Activated B cell treated with CpG ODN at 0.5 μM for 24 hours (primary cell): ENCODE results near the gene LGALS8. TPM values are rescaled to one million over a fixed set of nuclear protein-coding genes. Genes with fewer than 3 reads are reported as not detected.

Experiments
- ATAC-seq: fragments of 200-7000 bp; cut with Tn5 transposase; one replicate; pipeline ENCODE4 v1.10.0; 2021; ENCODE audit warnings: low read depth, mild to moderate bottlenecking, moderate library complexity
- CTCF ChIA-PET: fragments of 350-600 bp; sonication (Branson Sonifier 250); formaldehyde crosslinking; loops from one replicate; lab custom pipeline; 2021; ENCODE audit warnings: antibody characterized with exemption; lab: Charles Lee
- POLR2A ChIA-PET: fragments of 350-600 bp; sonication (Branson Sonifier 250); formaldehyde crosslinking; loops from one replicate; lab custom pipeline; 2021; ENCODE audit warnings: antibody characterized with exemption; lab: Charles Lee
- DNase-seq: peaks from one replicate; pipeline ENCODE4 v3.0.0; 2022
- H3K27ac Mint-ChIP-seq: one replicate; pipeline ENCODE4 v1.8.0; 2020; ENCODE audit warnings: mixed read lengths
- H3K27me3 Mint-ChIP-seq: one replicate; pipeline ENCODE4 v1.8.0; 2021; ENCODE audit warnings: mixed read lengths
- H3K36me3 Mint-ChIP-seq: one replicate; pipeline ENCODE4 v1.8.0; 2021; ENCODE audit warnings: low read depth, mixed read lengths
- H3K4me1 Mint-ChIP-seq: one replicate; pipeline ENCODE4 v1.8.0; 2021; ENCODE audit warnings: mixed read lengths
- H3K4me3 Mint-ChIP-seq: one replicate; pipeline ENCODE4 v1.8.0; 2020; ENCODE audit warnings: mild to moderate bottlenecking, mixed read lengths
- H3K9me3 Mint-ChIP-seq: one replicate; pipeline ENCODE4 v1.8.0; 2020; ENCODE audit warnings: mixed read lengths
- CTCF ChIP-seq: fragments of 200-600 bp; IDR thresholded peaks from one replicate; pipeline ENCODE4 v1.8.0; 2022; ENCODE audit warnings: antibody characterized with exemption, mild to moderate bottlenecking
- intact Hi-C: fragments of 100-400 bp; cut with micrococcal nuclease; formaldehyde crosslinking; loops from one replicate; pipeline ENCODE4 v1.15.1; 2024
- total RNA-seq: library from RNA; stranded (reverse); gene quantifications from 2 replicates; pipeline ENCODE4 v1.2.3, GENCODE V29; 2022

LGALS8 gene
- total RNA-seq, 1 donor from 2014 or later: 37.4 TPM

DNA sequence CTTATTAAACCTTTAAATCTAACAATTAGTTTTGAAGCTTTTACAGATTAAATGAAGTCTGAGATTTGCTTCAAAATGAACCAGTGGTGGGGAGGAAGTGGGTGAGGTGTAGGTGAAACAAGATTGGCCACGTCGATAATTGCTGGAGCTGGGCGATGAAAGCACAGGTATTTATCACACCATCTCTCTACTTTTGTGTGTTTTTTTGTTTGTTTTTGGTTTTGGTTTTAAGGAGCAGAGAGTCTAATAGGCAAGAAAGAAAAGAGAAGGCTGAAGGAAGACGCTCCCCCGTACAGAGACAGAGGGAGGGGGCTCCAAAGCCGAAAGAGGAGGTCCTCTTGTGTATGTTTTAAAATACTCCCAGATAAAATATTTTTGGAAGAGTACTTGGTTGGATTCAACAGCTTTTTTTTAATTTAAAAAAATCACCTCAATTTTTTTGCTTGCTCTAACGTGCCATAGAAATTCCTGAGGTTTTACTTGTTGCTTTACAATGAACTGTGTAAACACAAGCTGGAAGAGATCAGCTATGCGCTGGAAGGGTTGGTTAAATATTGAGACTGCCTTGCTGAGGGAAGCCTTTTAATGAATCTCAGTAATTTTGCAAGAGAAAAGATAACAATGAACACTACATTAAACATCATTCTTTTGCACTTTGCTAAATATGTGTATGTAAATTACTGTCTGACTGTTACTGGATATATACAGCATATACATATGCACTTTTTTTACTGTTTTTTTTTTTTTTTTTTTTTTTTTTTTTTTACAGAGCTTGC is 6.7 kb upstream of the LGALS8 start:
- CTCF ChIA-PET: no interaction called here
- H3K9me3 Mint-ChIP-seq: no peaks in the 10 kb centered on the region
- H3K4me3 Mint-ChIP-seq: no peak overlapping the region
- no peak for ATAC-seq
- POLR2A ChIA-PET: no interaction called here
- intact Hi-C loops: no loop called here
- no peaks in the 10 kb centered on the region for H3K27me3 Mint-ChIP-seq
- H3K4me1 Mint-ChIP-seq: no peaks in the 10 kb centered on the region
- no peak for TF ChIP-seq CTCF
- no peaks in the 10 kb centered on the region for H3K36me3 Mint-ChIP-seq
- no peak for DNase-seq
- H3K27ac Mint-ChIP-seq: no peak overlapping the region

DNA sequence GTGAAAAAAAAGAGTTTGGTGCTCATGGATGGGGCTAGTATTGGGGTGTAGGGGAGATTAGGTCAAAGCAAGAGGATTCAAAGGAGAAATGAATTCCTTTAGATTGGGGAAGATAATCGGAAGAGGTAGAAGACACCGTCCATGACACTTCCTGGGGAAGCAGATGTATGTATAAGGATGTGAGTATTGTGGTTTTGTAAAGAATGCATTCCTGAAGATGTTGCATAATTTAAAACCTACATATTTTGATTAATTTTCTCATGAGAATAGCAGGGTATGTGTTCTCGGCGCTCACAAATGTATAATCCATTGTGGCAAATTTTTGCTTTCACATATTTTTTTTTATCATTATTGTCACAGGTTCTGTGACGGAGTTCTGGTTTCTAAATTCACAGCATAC is 5.5 kb upstream of the LGALS8 start:
- POLR2A ChIA-PET: no interaction called here
- no peaks in the 10 kb centered on the region for H3K9me3 Mint-ChIP-seq
- DNase-seq (no peak), ATAC-seq (no peak)
- H3K4me3 Mint-ChIP-seq: no peak overlapping the region
- TF ChIP-seq CTCF: no peak
- CTCF ChIA-PET: no interaction called here
- H3K27me3 Mint-ChIP-seq: no peaks in the 10 kb centered on the region
- intact Hi-C loops: no loop called here
- no peaks in the 10 kb centered on the region for H3K36me3 Mint-ChIP-seq
- H3K4me1 Mint-ChIP-seq: no peaks in the 10 kb centered on the region
- no peak overlapping the region for H3K27ac Mint-ChIP-seq

DNA sequence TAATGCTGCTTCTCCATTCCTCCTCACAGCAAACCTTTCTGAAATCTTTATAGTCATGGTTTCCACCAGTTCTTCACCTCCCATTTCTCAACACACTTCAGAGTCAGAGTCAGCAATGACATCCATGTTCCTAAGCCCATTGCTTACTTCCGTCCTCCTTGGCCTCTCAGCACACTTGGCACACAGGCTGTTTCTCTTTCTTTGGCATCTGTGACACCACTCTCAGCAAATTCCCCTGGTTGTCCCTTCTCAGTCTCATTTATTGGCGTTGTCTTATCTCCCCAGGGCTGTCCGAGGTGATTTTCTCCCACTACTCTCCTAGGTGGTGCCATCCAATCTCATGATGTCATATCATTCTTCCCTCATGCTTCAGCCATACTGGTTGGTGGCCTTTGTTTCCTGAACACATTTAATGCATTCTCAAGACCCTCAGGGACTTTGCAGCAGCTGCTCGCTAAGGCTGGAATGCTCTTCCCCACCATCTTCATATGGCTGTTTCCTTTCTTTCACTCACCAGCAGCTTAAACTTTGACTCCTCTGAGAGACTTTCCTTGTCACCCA is 3.3 kb upstream of the LGALS8 start:
- no peak for ATAC-seq
- no peaks in the 10 kb centered on the region for H3K9me3 Mint-ChIP-seq
- intact Hi-C loops: loop anchor here (5.0 to 10.0 kb wide), 2 partner anchors 1016 to 1193 kb away; partner anchors contain the start of genes ARID4B, B3GALNT2 and GGPS1
- peaks cover 8% of the 10 kb centered on the region for H3K36me3 Mint-ChIP-seq
- no peak overlapping the region for H3K27ac Mint-ChIP-seq
- peaks cover 12% of the 10 kb centered on the region for H3K4me1 Mint-ChIP-seq
- H3K4me3 Mint-ChIP-seq: no peak overlapping the region
- ChIA-PET POLR2A (no interaction called here), CTCF (no interaction called here)
- TF ChIP-seq CTCF: no peak
- no peak for DNase-seq
- no peaks in the 10 kb centered on the region for H3K27me3 Mint-ChIP-seq

- no peaks in the 10 kb centered on the region for H3K27me3 Mint-ChIP-seq
- DNase-seq: no peak
- intact Hi-C loops: loop anchor here (5.0 to 10.0 kb wide), 2 partner anchors 1018 to 1196 kb away; partner anchors contain the start of genes ARID4B, B3GALNT2 and GGPS1
- H3K9me3 Mint-ChIP-seq: no peaks in the 10 kb centered on the region
- peak overlapping the region; percentile 90 for H3K27ac Mint-ChIP-seq
- no peak for TF ChIP-seq CTCF
- ChIA-PET POLR2A (interaction anchor here (0.8 to 1.0 kb wide), 2 partner anchors 13 to 456 kb away, joined by 3 to 4 read pairs; no protein-coding TSS in a partner anchor), CTCF (no interaction called here)
- peaks cover 12% of the 10 kb centered on the region for H3K4me1 Mint-ChIP-seq
- peaks cover 24% of the 10 kb centered on the region for H3K36me3 Mint-ChIP-seq
- H3K4me3 Mint-ChIP-seq: peak overlapping the region; percentile 95
- no peak for ATAC-seq
Measured at GRCh38 chr1:236522937-236523703, 662 bp upstream of the LGALS8 start.
